Tibial nerve (tissue), 4 donors: ENCODE measurements around the gene IST1. TPM values are rescaled to one million over a fixed set of nuclear protein-coding genes. Genes with fewer than 3 reads are reported as not detected.
"Not testable (repeated sequence)": the region's sequence is repeated elsewhere in the genome, so short reads cannot be mapped to it uniquely, and the experiment has no call there.

Experiments
- DNase-seq, 2 donors: peaks; one replicate each; pipeline ENCODE4 v3.0.0-alpha.2; 2019; ENCODE audit warnings: low spot score in 2 of 2
- H3K27ac ChIP-seq, 4 donors: fragments of 200-600 bp; sonication (generic) in 3 of 4; one replicate each; pipeline ENCODE4 v1.5.1; 2017 to 2019; ENCODE audit warnings: mild to moderate bottlenecking in 1 of 4
- H3K27me3 ChIP-seq, 2 donors: fragments of 200-600 bp; sonication (generic) in 1 of 2; one replicate each; pipeline versions ENCODE4 v1.5.1 to v1.6.0; 2017 to 2019
- H3K36me3 ChIP-seq, 3 donors: fragments of 200-600 bp; sonication (generic); one replicate each; pipeline ENCODE4 v1.5.1; 2018 to 2019
- H3K4me1 ChIP-seq, 4 donors: fragments of 200-600 bp; sonication (generic) in 3 of 4; one replicate each; pipeline ENCODE4 v1.5.1; 2017 to 2019
- H3K4me3 ChIP-seq, 4 donors: fragments of 200-600 bp; sonication (generic) in 3 of 4; one replicate each; pipeline ENCODE4 v1.5.1; 2017 to 2019; ENCODE audit warnings: mild to moderate bottlenecking in 1 of 4, moderate library complexity in 1 of 4
- H3K9me3 ChIP-seq, 4 donors: fragments of 200-600 bp; sonication (generic) in 3 of 4; one replicate each; pipeline ENCODE4 v1.5.1; 2017 to 2019
- EP300 ChIP-seq, 2 donors: sonication (generic); formaldehyde crosslinking; IDR thresholded peaks; one replicate each; pipeline ENCODE4 v1.6.1; 2017; ENCODE audit warnings: antibody characterized with exemption in 2 of 2, mild to moderate bottlenecking in 1 of 2
- POLR2A ChIP-seq, 2 donors: fragments of 450-650 bp; IDR thresholded peaks; one replicate each; pipeline ENCODE4 v1.6.1; 2017; ENCODE audit warnings: antibody characterized with exemption in 2 of 2, mild to moderate bottlenecking in 2 of 2, moderate library complexity in 2 of 2
- WGBS, 2 donors: methylation state at CpG; one replicate each; pipeline ENCODE4 v1.1.5; 2018; 5-methylcytosine and 5-hydroxymethylcytosine counted together
- total RNA-seq, 4 donors: library from RNA; depleted of rRNA; stranded (reverse); fragments of >200 nt; gene quantifications; one replicate each; pipeline ENCODE4 v1.1.0, GENCODE V29; 2016
- TF ChIP-seq, protein P1 (sequence below), 5 experiments: fragments of 200-600 bp in 3 of 5; fragments of 450-650 bp in 2 of 5; sonication (generic) in 3 of 5; IDR thresholded peaks; one replicate each; pipeline ENCODE4 v1.5.1; 2016 to 2019; ENCODE audit warnings: antibody characterized with exemption in 5 of 5, mild to moderate bottlenecking in 3 of 5, moderate library complexity in 2 of 5

The IST1 gene
- total RNA-seq, 4 donors from 2014 or later: 169 to 244 (median 204) TPM

DNA sequence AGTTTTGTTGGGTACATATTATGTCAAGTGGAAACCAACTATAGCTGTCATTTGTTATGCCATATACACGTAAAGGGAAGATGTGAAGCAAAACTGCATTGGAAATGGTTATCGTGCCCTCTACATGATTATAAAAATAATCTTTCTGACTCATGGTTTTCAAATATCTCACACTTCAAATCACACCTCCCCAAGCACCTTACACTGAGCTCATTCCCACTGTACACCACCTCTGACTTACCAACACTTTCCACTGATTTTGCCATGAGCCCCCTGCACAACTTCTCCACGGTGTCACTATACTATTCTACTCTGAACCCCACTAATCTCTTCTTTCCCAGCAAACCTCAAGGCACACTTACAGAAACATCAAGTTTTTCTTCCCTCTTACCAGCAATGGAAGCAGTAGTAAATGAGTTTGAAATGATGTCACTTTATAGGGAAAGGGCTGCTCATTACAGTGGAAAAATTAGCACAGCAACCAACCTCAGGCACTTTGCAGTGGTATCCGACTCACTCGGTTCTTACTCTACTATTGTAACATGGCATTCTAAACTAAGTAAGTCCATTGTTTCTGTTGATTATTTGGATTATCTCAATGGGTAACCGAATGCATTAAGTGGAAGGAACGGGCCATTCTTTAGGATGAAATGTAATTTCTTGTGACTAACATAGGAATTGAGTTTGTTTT lies 30.0 kb upstream of the IST1 start:
- Histone ChIP-seq H3K9me3 (no peaks in the 10 kb centered on the region), H3K4me1 (no peaks in the 10 kb centered on the region), H3K27me3 (no peaks in the 10 kb centered on the region), H3K27ac (no peak overlapping the region), H3K36me3 (peaks cover 0 to 67% (median 2%) of the 10 kb centered on the region in 3 donors), H3K4me3 (no peak overlapping the region)
- TF ChIP-seq, protein P1, sequence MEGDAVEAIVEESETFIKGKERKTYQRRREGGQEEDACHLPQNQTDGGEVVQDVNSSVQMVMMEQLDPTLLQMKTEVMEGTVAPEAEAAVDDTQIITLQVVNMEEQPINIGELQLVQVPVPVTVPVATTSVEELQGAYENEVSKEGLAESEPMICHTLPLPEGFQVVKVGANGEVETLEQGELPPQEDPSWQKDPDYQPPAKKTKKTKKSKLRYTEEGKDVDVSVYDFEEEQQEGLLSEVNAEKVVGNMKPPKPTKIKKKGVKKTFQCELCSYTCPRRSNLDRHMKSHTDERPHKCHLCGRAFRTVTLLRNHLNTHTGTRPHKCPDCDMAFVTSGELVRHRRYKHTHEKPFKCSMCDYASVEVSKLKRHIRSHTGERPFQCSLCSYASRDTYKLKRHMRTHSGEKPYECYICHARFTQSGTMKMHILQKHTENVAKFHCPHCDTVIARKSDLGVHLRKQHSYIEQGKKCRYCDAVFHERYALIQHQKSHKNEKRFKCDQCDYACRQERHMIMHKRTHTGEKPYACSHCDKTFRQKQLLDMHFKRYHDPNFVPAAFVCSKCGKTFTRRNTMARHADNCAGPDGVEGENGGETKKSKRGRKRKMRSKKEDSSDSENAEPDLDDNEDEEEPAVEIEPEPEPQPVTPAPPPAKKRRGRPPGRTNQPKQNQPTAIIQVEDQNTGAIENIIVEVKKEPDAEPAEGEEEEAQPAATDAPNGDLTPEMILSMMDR (IDR thresholded peaks at IDR 0.05): no peak
- no peak for TF ChIP-seq POLR2A (IDR thresholded peaks at IDR 0.05)
- no peak for DNase-seq
- 82 to 90% methylated on average over 7 of the region's 7 CpGs for WGBS, 2 donors

DNA sequence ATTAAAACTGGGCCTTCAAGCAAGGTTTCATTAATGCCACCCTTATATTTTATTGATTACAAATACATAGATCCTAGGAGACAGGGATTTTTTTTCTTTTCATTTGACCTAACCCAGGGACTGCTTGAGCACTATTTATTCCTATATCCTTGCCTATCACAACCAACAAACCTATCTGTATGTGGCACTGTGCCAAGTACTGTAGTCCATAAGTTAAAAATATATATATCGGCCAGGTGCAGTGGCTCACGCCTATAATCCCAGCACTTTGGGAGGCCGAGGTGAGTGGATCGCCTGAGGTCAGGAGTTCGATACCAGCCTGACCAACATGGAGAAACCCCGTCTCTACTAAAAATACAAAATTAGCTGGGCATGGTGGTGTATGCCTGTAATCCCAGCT lies 28.2 kb upstream of the IST1 start:
- not testable (repeated sequence) for H3K9me3 ChIP-seq, DNase-seq, H3K27ac ChIP-seq, H3K27me3 ChIP-seq, H3K4me3 ChIP-seq, H3K4me1 ChIP-seq
- H3K36me3 ChIP-seq: peaks cover 0 to 53% (median 0%) of the 10 kb centered on the region in 3 donors
- 94 to 95% methylated on average over 6 of the region's 6 CpGs for WGBS, 2 donors

DNA sequence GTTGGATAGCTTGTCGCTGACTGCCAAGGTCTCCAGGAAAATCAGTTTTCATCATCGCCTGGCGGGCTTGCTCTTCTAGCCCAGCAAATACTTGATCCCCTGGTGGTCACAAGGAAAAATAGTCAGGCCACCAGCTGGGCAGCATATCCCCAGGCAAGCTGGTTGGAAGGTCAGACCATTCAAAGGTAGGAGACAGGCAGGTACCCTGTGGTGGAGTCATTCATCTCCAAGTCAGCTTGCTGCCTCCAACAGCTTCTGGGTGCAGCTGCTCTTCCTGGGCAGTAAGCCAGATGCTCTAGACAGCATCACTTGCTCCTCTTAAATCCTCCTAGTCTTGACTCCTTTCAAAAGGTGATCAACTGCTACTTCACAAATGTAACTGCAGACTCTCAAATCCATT lies 27.4 kb upstream of the IST1 start:
- no peak overlapping the region for H3K4me3 ChIP-seq
- no peaks in the 10 kb centered on the region for H3K4me1 ChIP-seq
- no peaks in the 10 kb centered on the region for H3K9me3 ChIP-seq
- WGBS, 2 donors: 92 to 96% methylated on average over 3 of the region's 3 CpGs
- H3K27ac ChIP-seq: no peak overlapping the region
- DNase-seq: no peak
- TF ChIP-seq POLR2A (IDR thresholded peaks at IDR 0.05) (no peak), EP300 (IDR thresholded peaks at IDR 0.05) (no peak)
- TF ChIP-seq, protein P1 (IDR thresholded peaks at IDR 0.05): no peak
- H3K36me3 ChIP-seq: peaks cover 0 to 48% (median 0%) of the 10 kb centered on the region in 3 donors
- no peaks in the 10 kb centered on the region for H3K27me3 ChIP-seq

DNA sequence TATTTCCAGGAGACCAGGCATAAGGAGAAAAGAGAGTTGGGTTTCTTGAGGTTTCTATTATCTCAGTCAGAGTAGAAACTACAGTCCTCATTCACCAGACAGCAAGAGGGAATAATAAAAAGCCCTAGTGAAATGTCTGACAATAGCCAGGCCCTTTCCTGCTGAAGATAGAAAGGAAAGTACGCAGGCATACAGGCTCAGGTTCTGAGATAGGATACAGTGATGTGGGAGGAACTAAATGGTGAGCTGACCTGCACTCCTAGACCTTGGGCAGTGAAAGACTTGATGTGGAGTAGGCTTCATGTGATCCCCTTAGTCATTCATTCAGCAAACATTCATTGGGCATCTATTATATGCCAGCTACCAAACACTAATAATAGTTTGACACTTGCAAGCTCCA lies 26.2 kb upstream of the IST1 start:
- no peak overlapping the region for H3K27ac ChIP-seq
- H3K36me3 ChIP-seq: peaks cover 0 to 40% (median 0%) of the 10 kb centered on the region in 3 donors

DNA sequence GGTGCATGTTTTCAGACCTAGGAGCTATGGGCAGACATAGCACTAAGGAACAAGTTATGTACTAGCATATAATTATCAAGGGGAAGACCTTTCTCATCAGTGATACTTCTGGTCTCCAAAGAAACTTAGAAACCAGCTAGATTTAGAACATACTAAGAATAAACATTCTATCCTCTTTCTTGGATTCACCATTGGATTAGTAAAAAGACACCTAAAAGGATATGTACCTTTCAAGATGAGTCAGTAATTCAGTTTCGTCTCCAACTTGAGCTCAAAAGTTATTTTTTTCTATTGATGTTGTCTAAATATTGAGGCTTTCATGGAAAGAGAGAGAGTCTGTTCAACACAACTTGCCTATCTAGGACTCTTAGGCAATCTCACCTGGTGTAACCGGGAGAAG lies 24.5 kb upstream of the IST1 start:
- H3K4me3 ChIP-seq: no peak overlapping the region
- H3K27me3 ChIP-seq: no peaks in the 10 kb centered on the region
- whole genome bisulfite sequencing, 2 donors: 95 to 99% methylated on average over 2 of the region's 2 CpGs
- H3K4me1 ChIP-seq: no peaks in the 10 kb centered on the region
- H3K36me3 ChIP-seq: peaks cover 0 to 40% (median 0%) of the 10 kb centered on the region in 3 donors
- DNase-seq: no peak
- TF ChIP-seq, protein P1 (IDR thresholded peaks at IDR 0.05): no peak
- H3K27ac ChIP-seq: no peak overlapping the region
- no peaks in the 10 kb centered on the region for H3K9me3 ChIP-seq

More for the DNA sequence above, 26.2 kb upstream of the IST1 start:
- Histone ChIP-seq H3K4me3 (no peak overlapping the region), H3K27me3 (no peaks in the 10 kb centered on the region), H3K4me1 (no peaks in the 10 kb centered on the region), H3K9me3 (no peaks in the 10 kb centered on the region)
- no peak for DNase-seq
- no peak for TF ChIP-seq POLR2A (IDR thresholded peaks at IDR 0.05)
- no peak for TF ChIP-seq EP300 (IDR thresholded peaks at IDR 0.05)
- TF ChIP-seq, protein P1 (IDR thresholded peaks at IDR 0.05): no peak
- 92 to 96% methylated on average over 1 of the region's 1 CpG for WGBS, 2 donors
